Loucy (cell line): ENCODE measurements around the gene CLSTN2.

Experiments
- H2AFZ ChIP-seq: fragments of 200-600 bp; sonication (generic); 2 replicates; pipeline ENCODE4 v1.6.0; 2016; ENCODE audit warnings: antibody characterized with exemption, mild to moderate bottlenecking, low read length, moderate library complexity
- H3F3A ChIP-seq: fragments of 200-600 bp; 2 replicates; pipeline ENCODE4 v1.6.0; 2016; ENCODE audit warnings: antibody characterized with exemption, low read depth, mild to moderate bottlenecking
- H3K27me3 ChIP-seq: fragments of 200-600 bp; sonication (generic); 2 replicates; pipeline ENCODE4 v1.6.1; 2014; ENCODE audit warnings: low read length, mild to moderate bottlenecking; ENCODE audit not compliant: insufficient read depth, poor library complexity, severe bottlenecking
- H3K36me3 ChIP-seq: fragments of 200-600 bp; sonication (generic); 2 replicates; pipeline ENCODE4 v1.6.1; 2016; ENCODE audit warnings: low read length; ENCODE audit not compliant: insufficient read depth
- H3K4me1 ChIP-seq: fragments of 200-600 bp; sonication (generic); 2 replicates; pipeline ENCODE4 v1.5.1; 2014; ENCODE audit warnings: low read length, mild to moderate bottlenecking; ENCODE audit not compliant: insufficient read depth, poor library complexity, severe bottlenecking
- H3K4me2 ChIP-seq: fragments of 200-600 bp; sonication (generic); 2 replicates; pipeline ENCODE4 v1.6.0; 2014; ENCODE audit warnings: antibody characterized with exemption, low read length, low read depth, mild to moderate bottlenecking; ENCODE audit not compliant: poor library complexity, severe bottlenecking
- H3K4me3 ChIP-seq: fragments of 200-600 bp; sonication (generic); 2 replicates; pipeline ENCODE4 v1.5.1; 2014; ENCODE audit warnings: low read length, mild to moderate bottlenecking, mixed read lengths; ENCODE audit not compliant: poor library complexity, severe bottlenecking
- H3K79me2 ChIP-seq: fragments of 200-600 bp; sonication (generic); 2 replicates; pipeline ENCODE4 v1.6.1; 2014; ENCODE audit warnings: low read length; ENCODE audit not compliant: insufficient read depth
- H3K9ac ChIP-seq: fragments of 200-600 bp; sonication (generic); 2 replicates; pipeline ENCODE4 v1.6.0; 2014; ENCODE audit warnings: mild to moderate bottlenecking, low read depth, low read length, moderate library complexity; ENCODE audit not compliant: poor library complexity, severe bottlenecking
- H3K9me2 ChIP-seq: fragments of 200-600 bp; sonication (generic); replicated peaks from 2 replicates; pipeline ENCODE4 v1.6.1; 2016; ENCODE audit warnings: low read depth, low read length, mixed read lengths
- H3K9me3 ChIP-seq: fragments of 200-600 bp; sonication (generic); 2 replicates; pipeline ENCODE4 v1.6.1; 2014; ENCODE audit warnings: mild to moderate bottlenecking, antibody characterized with exemption, low read length, low read depth; ENCODE audit not compliant: insufficient read depth
- H4K20me1 ChIP-seq: fragments of 200-600 bp; sonication (generic); 2 replicates; pipeline ENCODE4 v1.6.0; 2014; ENCODE audit warnings: antibody characterized with exemption, low read length, mild to moderate bottlenecking; ENCODE audit not compliant: insufficient read depth, poor library complexity, severe bottlenecking
- EZH2phosphoT487 ChIP-seq: fragments of 200-600 bp; IDR thresholded peaks from 2 replicates; pipeline ENCODE4 v1.6.1; 2018; ENCODE audit warnings: antibody characterized with exemption, mild to moderate bottlenecking, moderate library complexity, borderline replicate concordance
- TF ChIP-seq, protein P1 (sequence below): fragments of 200-600 bp; sonication (generic); conservative IDR thresholded peaks from 2 replicates; pipeline ENCODE4 v1.5.1; 2014; ENCODE audit warnings: mild to moderate bottlenecking, antibody characterized with exemption, low read length

CLSTN2 gene

DNA sequence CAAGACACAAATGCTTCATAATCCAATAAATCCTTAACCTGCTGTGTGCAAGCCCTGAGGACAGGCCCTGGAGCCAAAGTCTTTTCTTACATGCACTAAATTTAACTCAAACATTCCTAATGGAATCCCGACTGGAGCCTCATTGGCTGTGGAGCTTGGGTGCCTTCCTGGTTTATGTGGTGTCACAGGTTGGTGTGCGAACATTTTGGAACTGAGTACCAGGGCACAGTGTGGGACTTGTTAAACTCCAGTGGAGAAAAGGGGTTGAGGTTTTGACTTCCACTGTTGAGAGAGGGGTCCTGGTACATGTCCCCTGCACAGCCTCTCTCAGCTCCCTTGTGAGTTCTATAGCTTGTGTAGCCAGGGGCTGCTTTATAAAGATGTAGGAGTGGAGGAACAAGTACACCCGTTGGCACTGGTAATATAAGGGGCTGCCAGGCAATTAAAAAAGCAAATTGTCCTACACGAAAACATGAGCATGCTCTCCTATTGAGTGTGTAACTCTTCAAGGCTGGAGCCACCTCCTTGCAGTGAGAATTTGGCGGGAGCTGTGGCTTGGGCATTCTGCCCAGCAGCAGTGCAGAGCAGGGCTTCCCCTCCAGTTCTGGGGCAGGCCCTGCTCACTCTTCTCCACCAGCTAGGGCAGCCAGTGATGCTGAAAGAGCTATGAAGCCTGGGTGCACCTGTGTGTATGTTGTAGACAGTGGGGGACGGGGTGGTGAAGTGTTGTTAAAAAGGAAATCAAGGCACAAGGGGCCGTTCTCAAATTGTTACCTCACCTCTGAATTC lies 218.1 kb downstream of the CLSTN2 start:
- no peaks in the 10 kb centered on the region for H3K27me3 ChIP-seq
- no peaks in the 10 kb centered on the region for H3K4me1 ChIP-seq
- H4K20me1 ChIP-seq, result no peaks in the 10 kb centered on the region
- H3K4me3 ChIP-seq, result no peak overlapping the region
- no peak overlapping the region for H3K4me2 ChIP-seq
- no peaks in the 10 kb centered on the region for H3K9me3 ChIP-seq
- H2AFZ ChIP-seq, result no peak overlapping the region
- no peaks in the 10 kb centered on the region for H3K9me2 ChIP-seq
- no peaks in the 10 kb centered on the region for H3K79me2 ChIP-seq
- H3F3A ChIP-seq, result no peaks in the 10 kb centered on the region
- no peaks in the 10 kb centered on the region for H3K36me3 ChIP-seq
- TF ChIP-seq, protein P1, sequence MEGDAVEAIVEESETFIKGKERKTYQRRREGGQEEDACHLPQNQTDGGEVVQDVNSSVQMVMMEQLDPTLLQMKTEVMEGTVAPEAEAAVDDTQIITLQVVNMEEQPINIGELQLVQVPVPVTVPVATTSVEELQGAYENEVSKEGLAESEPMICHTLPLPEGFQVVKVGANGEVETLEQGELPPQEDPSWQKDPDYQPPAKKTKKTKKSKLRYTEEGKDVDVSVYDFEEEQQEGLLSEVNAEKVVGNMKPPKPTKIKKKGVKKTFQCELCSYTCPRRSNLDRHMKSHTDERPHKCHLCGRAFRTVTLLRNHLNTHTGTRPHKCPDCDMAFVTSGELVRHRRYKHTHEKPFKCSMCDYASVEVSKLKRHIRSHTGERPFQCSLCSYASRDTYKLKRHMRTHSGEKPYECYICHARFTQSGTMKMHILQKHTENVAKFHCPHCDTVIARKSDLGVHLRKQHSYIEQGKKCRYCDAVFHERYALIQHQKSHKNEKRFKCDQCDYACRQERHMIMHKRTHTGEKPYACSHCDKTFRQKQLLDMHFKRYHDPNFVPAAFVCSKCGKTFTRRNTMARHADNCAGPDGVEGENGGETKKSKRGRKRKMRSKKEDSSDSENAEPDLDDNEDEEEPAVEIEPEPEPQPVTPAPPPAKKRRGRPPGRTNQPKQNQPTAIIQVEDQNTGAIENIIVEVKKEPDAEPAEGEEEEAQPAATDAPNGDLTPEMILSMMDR, result no peak
- no peak for TF ChIP-seq EZH2phosphoT487
- H3K9ac ChIP-seq, result no peak overlapping the region

DNA sequence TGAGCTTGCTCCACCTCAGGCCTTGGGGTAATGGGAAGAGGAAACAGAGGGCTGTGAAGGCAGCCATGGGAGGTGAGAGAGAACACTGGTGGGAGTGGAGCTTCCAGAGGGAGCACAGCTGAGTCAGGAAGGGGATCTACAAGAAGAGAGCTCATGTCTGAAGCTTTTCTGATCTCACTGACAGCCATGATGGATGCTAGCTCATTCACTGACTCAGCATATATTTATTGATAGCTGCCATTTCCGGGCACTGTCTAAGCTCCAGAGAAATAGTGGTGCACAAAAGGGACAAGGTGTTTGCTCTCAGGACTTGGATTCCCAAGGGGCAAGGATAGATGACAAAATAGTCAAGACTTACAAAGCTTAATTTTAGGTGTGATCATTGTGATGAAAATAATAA lies 218.8 kb downstream of the CLSTN2 start:
- Histone ChIP-seq H3K4me1 (no peaks in the 10 kb centered on the region), H3F3A (no peaks in the 10 kb centered on the region), H3K9me3 (no peaks in the 10 kb centered on the region), H3K79me2 (no peaks in the 10 kb centered on the region), H4K20me1 (no peaks in the 10 kb centered on the region), H3K9me2 (no peaks in the 10 kb centered on the region), H3K4me3 (no peak overlapping the region), H3K36me3 (no peaks in the 10 kb centered on the region), H2AFZ (no peak overlapping the region), H3K9ac (no peak overlapping the region), H3K27me3 (no peaks in the 10 kb centered on the region), H3K4me2 (no peak overlapping the region)
- TF ChIP-seq EZH2phosphoT487, result no peak
- TF ChIP-seq, protein P1, result no peak

DNA sequence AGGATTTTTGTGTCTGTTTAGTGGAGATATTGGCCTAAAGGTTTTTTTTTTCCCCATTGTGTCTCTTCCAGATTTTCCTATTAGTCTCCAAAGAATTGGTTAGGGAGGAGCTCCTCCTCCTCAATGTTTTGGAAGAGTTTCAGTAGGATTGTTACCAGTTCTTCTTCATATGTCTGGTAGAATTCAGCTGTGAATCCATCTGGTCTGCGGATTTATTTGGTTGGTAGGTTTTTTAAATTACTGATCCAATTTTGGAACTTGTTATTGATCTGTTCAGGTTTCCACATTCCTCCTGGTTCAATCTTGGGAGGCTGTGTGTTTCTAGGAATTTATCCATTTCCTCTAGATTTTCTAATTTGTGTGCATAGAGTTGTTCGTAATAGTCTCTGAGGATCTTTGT lies 222.2 kb downstream of the CLSTN2 start:
- Histone ChIP-seq H2AFZ (no peak overlapping the region), H3K27me3 (no peaks in the 10 kb centered on the region), H3K9me2 (no peaks in the 10 kb centered on the region), H3F3A (no peaks in the 10 kb centered on the region), H4K20me1 (no peaks in the 10 kb centered on the region), H3K9me3 (no peaks in the 10 kb centered on the region), H3K4me3 (no peak overlapping the region), H3K4me2 (no peak overlapping the region), H3K9ac (no peak overlapping the region), H3K4me1 (no peaks in the 10 kb centered on the region), H3K36me3 (no peaks in the 10 kb centered on the region), H3K79me2 (no peaks in the 10 kb centered on the region)
- TF ChIP-seq EZH2phosphoT487, result no peak
- TF ChIP-seq, protein P1, result no peak
